Vagina (tissue), 2 donors: ENCODE measurements around the gene LYZL6.

Source experiments
- CTCF ChIP-seq, 3 experiments: fragments of 450-650 bp in 2 of 3; fragments of 200-600 bp in 1 of 3; sonication (generic) in 1 of 3; IDR thresholded peaks; one replicate each; pipeline ENCODE4 v1.5.1; 2017 to 2019; ENCODE audit warnings: antibody characterized with exemption in 3 of 3, mild to moderate bottlenecking in 2 of 3, moderate library complexity in 2 of 3
- POLR2A ChIP-seq, 2 donors: fragments of 450-650 bp; IDR thresholded peaks; one replicate each; pipeline ENCODE4 v1.6.1; 2017; ENCODE audit warnings: antibody characterized with exemption in 2 of 2, mild to moderate bottlenecking in 2 of 2, moderate library complexity in 2 of 2
- POLR2AphosphoS5 ChIP-seq, 2 donors: sonication (generic); formaldehyde crosslinking; IDR thresholded peaks; one replicate each; pipeline ENCODE4 v1.9.0; 2017; ENCODE audit warnings: antibody characterized with exemption in 2 of 2, mild to moderate bottlenecking in 2 of 2, low read depth in 1 of 2; ENCODE audit not compliant: insufficient read depth in 1 of 2

GRCh38 chr17:35906926-35907637, 36.4 kb downstream of the LYZL6 start:
- no peak for TF ChIP-seq POLR2A (IDR thresholded peaks at IDR 0.05)
- TF ChIP-seq CTCF (IDR thresholded peaks at IDR 0.05): no peak
- TF ChIP-seq POLR2AphosphoS5 (IDR thresholded peaks at IDR 0.05; ENCODE audit: insufficient read depth in 1 of 2, low read depth in 1 of 2): no peak
